SU-DHL-6 (cell line): ENCODE measurements around the gene YIF1A.
"Not testable (repeated sequence)": the region's sequence is repeated elsewhere in the genome, so short reads cannot be mapped to it uniquely, and the experiment has no call there.

Experiments used
- H2AFZ ChIP-seq: fragments of 200-600 bp; sonication (generic); 2 replicates; pipeline ENCODE4 v1.6.1; 2014; ENCODE audit warnings: low read depth, mild to moderate bottlenecking, moderate library complexity, mixed read lengths, antibody characterized with exemption, low read length; ENCODE audit not compliant: severe bottlenecking
- H3F3A ChIP-seq: fragments of 200-600 bp; shearing (Covaris generic); 2 replicates; pipeline ENCODE4 v1.6.0; 2016; ENCODE audit warnings: antibody characterized with exemption, mild to moderate bottlenecking; ENCODE audit not compliant: insufficient read depth
- H3K27ac ChIP-seq: fragments of 200-600 bp; sonication (generic); 2 replicates; pipeline ENCODE4 v1.5.1; 2016; ENCODE audit warnings: low read depth, mild to moderate bottlenecking, low read length, moderate library complexity, mixed read lengths
- H3K27me3 ChIP-seq: fragments of 200-600 bp; sonication (generic), shearing (Covaris generic); 2 replicates; pipeline ENCODE4 v1.6.0; 2014; ENCODE audit warnings: mild to moderate bottlenecking, low read length
- H3K36me3 ChIP-seq: fragments of 200-600 bp; sonication (generic); 2 replicates; pipeline ENCODE4 v1.6.1; 2014; ENCODE audit warnings: mild to moderate bottlenecking, low read length, mixed read lengths
- H3K4me2 ChIP-seq: fragments of 300-600, 200-600 bp; shearing (Covaris generic), sonication (generic); 2 replicates; pipeline ENCODE4 v1.6.0; 2014; ENCODE audit warnings: low read length, low read depth, mild to moderate bottlenecking; ENCODE audit not compliant: poor library complexity, severe bottlenecking
- H3K4me3 ChIP-seq: fragments of 200-600 bp; sonication (generic); 2 replicates; pipeline ENCODE4 v1.5.1; 2014; ENCODE audit warnings: antibody characterized with exemption, low read length, mild to moderate bottlenecking, mixed read lengths; ENCODE audit not compliant: insufficient read depth, poor library complexity, severe bottlenecking
- H3K79me2 ChIP-seq: fragments of 200-600 bp; sonication (generic); 2 replicates; pipeline ENCODE4 v1.6.1; 2014; ENCODE audit warnings: mild to moderate bottlenecking, low read length, moderate library complexity; ENCODE audit not compliant: insufficient read depth
- H3K9ac ChIP-seq: fragments of 200-600 bp; sonication (generic); 2 replicates; pipeline ENCODE4 v1.7.0; 2014; ENCODE audit warnings: mild to moderate bottlenecking, low read length
- H3K9me2 ChIP-seq: fragments of 200-600 bp; sonication (generic); replicated peaks from 2 replicates; pipeline ENCODE4 v1.6.1; 2014; ENCODE audit warnings: low read length; ENCODE audit not compliant: insufficient read depth
- H3K9me3 ChIP-seq: fragments of 200-600 bp; sonication (generic); 2 replicates; pipeline ENCODE4 v1.6.1; 2014; ENCODE audit warnings: low read length, mixed read lengths; ENCODE audit not compliant: insufficient read depth
- H4K20me1 ChIP-seq: fragments of 200-600 bp; sonication (generic); 2 replicates; pipeline ENCODE4 v1.6.1; 2014; ENCODE audit warnings: low read depth, mild to moderate bottlenecking, antibody characterized with exemption, low read length, moderate library complexity, mixed read lengths
- EZH2phosphoT487 ChIP-seq: fragments of 200-600 bp; sonication (generic), shearing (Covaris generic); conservative IDR thresholded peaks from 2 replicates; pipeline ENCODE4 v1.6.1; 2018; ENCODE audit warnings: mild to moderate bottlenecking, antibody characterized with exemption, low read length, moderate library complexity, mixed read lengths
- TF ChIP-seq, protein P1 (sequence below): fragments of 200-600 bp; sonication (generic); IDR thresholded peaks from one replicate; pipeline ENCODE4 v1.5.1; 2017; ENCODE audit warnings: antibody characterized with exemption, mild to moderate bottlenecking, low read length, moderate library complexity; ENCODE audit not compliant: insufficient read depth, poor library complexity, severe bottlenecking

Gene YIF1A

DNA sequence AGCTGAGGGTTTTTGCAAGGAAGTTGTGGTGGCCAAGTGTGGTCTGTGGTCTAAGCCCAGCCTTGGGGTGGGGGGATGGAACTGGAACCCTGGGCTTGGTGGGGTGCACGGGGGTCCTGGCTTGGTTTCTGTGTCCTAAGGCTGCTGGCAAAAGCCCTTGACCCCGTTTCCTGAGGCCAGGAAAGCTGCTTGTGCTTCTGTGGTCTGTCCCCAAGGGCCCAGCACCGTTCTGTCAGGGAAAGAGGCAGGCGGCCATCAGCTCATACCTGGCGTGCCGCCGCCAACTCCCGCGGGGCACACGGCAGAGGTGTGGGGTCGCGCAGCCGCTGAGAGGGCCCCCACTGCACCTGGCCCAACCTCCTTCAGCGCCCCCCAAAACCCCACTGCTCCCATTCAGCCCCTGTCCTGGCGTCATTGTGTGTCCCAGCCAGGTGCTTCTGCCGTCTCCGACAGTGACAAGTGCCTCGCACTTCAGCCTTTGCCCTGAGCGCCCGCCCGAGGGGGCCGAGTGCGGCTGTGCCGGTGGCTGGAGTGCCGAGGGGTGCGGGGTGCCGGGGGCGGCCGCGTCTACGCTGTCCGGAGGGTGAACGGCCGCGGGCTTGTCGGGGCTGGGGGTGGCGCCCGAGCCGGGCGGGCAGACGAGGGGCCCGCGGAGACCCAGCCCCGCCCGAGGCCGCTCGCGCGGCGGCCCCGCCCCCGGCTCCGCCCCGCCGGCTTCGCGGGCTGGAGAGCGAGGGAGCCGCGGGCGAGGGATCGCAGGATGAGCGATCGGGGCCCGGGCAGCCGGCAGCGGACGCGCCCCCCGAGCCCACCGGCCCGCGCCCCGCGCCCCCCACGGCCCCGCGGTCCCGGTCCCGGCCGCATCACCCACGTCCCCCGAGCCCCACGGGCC, 11.2 kb downstream of the YIF1A start, which contains the start of gene CNIH2:
Gene CNIH2 (plus strand): TSS at position 705 of the 892 bp plus-strand sequence. CDS start 282 bp downstream, outside the sequence.
- TF ChIP-seq, protein P1, sequence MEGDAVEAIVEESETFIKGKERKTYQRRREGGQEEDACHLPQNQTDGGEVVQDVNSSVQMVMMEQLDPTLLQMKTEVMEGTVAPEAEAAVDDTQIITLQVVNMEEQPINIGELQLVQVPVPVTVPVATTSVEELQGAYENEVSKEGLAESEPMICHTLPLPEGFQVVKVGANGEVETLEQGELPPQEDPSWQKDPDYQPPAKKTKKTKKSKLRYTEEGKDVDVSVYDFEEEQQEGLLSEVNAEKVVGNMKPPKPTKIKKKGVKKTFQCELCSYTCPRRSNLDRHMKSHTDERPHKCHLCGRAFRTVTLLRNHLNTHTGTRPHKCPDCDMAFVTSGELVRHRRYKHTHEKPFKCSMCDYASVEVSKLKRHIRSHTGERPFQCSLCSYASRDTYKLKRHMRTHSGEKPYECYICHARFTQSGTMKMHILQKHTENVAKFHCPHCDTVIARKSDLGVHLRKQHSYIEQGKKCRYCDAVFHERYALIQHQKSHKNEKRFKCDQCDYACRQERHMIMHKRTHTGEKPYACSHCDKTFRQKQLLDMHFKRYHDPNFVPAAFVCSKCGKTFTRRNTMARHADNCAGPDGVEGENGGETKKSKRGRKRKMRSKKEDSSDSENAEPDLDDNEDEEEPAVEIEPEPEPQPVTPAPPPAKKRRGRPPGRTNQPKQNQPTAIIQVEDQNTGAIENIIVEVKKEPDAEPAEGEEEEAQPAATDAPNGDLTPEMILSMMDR, result no peak
- no peak for TF ChIP-seq EZH2phosphoT487
- no peaks in the 10 kb centered on the region; the same call in 1 of the 2 replicates for H4K20me1 ChIP-seq
- H3K9me3 ChIP-seq, result no peaks in the 10 kb centered on the region

DNA sequence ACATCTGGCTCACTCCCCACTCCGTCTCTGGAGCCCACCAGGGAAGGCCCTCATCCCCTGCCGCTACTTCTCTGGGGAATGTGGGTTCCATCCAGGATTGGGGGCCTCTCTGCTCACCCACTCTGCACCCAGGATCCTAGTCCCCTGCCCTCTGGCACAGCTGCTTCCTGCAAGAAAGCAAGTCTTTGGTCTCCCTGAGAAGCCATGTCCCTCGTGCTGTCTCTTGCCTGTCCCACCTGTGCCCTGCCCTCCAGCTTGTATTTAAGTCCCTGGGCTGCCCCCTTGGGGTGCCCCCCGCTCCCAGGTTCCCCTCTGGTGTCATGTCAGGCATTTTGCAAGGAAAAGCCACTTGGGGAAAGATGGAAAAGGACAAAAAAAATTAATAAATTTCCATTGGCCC, 11.9 kb downstream of the YIF1A start:
- H3K9me3 ChIP-seq, H3K36me3 ChIP-seq, H3K9ac ChIP-seq, H3K27me3 ChIP-seq, H3F3A ChIP-seq, H3K9me2 ChIP-seq, H4K20me1 ChIP-seq, H3K4me2 ChIP-seq, H3K79me2 ChIP-seq, H3K27ac ChIP-seq, H2AFZ ChIP-seq, H3K4me3 ChIP-seq: not testable (repeated sequence)

More for the DNA sequence above, 11.2 kb downstream of the YIF1A start, which contains the start of gene CNIH2:
- Histone ChIP-seq H3K9ac (peak within 1 kb of the TSS; percentile 39; the same call in 1 of the 2 replicates), H3K79me2 (no peaks in the 10 kb centered on the region), H3K27ac (no peak within 1 kb of the TSS), H3K27me3 (no peaks in the 10 kb centered on the region), H2AFZ (no peak within 1 kb of the TSS), H3K4me2 (peak within 1 kb of the TSS; percentile 57), H3K4me3 (no peak within 1 kb of the TSS), H3K36me3 (0 out of 2 replicates have a peak, but pooled peaks cover 5% of the 10 kb centered on the region), H3F3A (peaks cover 5% of the 10 kb centered on the region; the same call in 1 of the 2 replicates), H3K9me2 (no peaks in the 10 kb centered on the region)

DNA sequence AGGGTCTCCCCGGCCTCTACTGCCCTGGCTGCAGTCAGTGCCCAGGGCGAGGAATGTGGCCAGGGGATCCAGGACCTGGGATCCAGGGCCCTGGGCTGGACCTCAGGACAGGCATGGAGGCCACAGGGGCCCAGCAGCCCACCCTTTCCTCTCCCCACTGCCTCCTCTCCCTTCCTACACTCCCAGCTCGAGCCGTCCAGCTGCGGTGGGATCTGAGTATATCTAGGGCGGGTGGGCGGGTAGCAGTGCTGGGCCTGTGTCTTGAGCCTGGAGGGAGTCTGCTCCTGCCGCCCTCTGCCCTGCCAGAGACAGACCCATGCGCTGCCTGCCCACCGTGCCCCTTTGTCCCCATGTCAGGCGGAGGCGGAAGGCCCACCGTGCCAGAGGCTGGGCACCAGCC, 12.3 kb downstream of the YIF1A start:
- H4K20me1 ChIP-seq, H3K36me3 ChIP-seq: not testable (repeated sequence)

DNA sequence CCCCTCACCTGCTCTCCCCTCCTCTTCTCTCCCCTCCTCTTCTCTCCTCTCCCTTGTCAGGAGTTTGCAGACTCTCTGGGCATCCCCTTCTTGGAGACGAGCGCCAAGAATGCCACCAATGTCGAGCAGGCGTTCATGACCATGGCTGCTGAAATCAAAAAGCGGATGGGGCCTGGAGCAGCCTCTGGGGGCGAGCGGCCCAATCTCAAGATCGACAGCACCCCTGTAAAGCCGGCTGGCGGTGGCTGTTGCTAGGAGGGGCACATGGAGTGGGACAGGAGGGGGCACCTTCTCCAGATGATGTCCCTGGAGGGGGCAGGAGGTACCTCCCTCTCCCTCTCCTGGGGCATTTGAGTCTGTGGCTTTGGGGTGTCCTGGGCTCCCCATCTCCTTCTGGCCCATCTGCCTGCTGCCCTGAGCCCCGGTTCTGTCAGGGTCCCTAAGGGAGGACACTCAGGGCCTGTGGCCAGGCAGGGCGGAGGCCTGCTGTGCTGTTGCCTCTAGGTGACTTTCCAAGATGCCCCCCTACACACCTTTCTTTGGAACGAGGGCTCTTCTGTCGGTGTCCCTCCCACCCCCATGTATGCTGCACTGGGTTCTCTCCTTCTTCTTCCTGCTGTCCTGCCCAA, 12.8 kb downstream of the YIF1A start:
- Histone ChIP-seq H3K27ac (no peak overlapping the region), H3K36me3 (0 out of 2 replicates have a peak, but pooled peaks cover 5% of the 10 kb centered on the region), H3K4me3 (no peak overlapping the region), H3K9ac (no peak overlapping the region), H3K9me3 (no peaks in the 10 kb centered on the region), H3K79me2 (no peaks in the 10 kb centered on the region), H2AFZ (no peak overlapping the region), H3F3A (peaks cover 2% of the 10 kb centered on the region; the same call in 1 of the 2 replicates), H3K27me3 (no peaks in the 10 kb centered on the region), H4K20me1 (no peaks in the 10 kb centered on the region; the same call in 1 of the 2 replicates), H3K9me2 (no peaks in the 10 kb centered on the region), H3K4me2 (no peak overlapping the region)
- TF ChIP-seq EZH2phosphoT487, result no peak
- TF ChIP-seq, protein P1, result no peak

More for the DNA sequence above, 12.3 kb downstream of the YIF1A start:
- H3K27ac ChIP-seq, H3K27me3 ChIP-seq, H3F3A ChIP-seq, H3K4me3 ChIP-seq, H3K9me3 ChIP-seq, H3K79me2 ChIP-seq, H3K9me2 ChIP-seq, H3K9ac ChIP-seq, H2AFZ ChIP-seq, H3K4me2 ChIP-seq: not testable (repeated sequence)
